GM10248 (cell line): Measurements from ENCODE around the gene FKBP10.

ENCODE experiments used
- CTCF ChIA-PET: fragments of 300-600 bp; sonication (Branson Sonifier 250); formaldehyde crosslinking; extraction: SDS; loops from one replicate; lab custom pipeline; 2021; ENCODE audit warnings: antibody characterized with exemption; lab: Yijun Ruan, JAX
- POLR2A ChIA-PET: fragments of 350-650 bp; sonication (Branson Sonifier 250); formaldehyde crosslinking; extraction: SDS; loops from one replicate; lab custom pipeline; 2020; ENCODE audit warnings: antibody characterized with exemption; lab: Yijun Ruan, JAX
- DNase-seq: peaks from one replicate; pipeline ENCODE4 v3.0.0; 2012; ENCODE audit errors: extremely low spot score
- CTCF ChIP-seq: IDR thresholded peaks from 2 replicates; pipeline ENCODE4 v1.5.1; 2012; ENCODE audit warnings: mild to moderate bottlenecking, low read depth; ENCODE audit errors: extremely low read depth, missing control alignments, control extremely low read depth

The FKBP10 gene

GRCh38 chr17:41868568-41868967 lies 55.8 kb downstream of the FKBP10 start:
- DNase-seq = no peak
- POLR2A ChIA-PET = no interaction called here
- CTCF ChIA-PET = no interaction called here
- no peak for TF ChIP-seq CTCF

- CTCF ChIA-PET = interaction anchor here (1.2 to 1.5 kb wide), 2 partner anchors 9 to 15 kb away, joined by 4 read pairs; no protein-coding TSS in a partner anchor
- no peak for DNase-seq
- POLR2A ChIA-PET = no interaction called here
- no peak for TF ChIP-seq CTCF
Measured at GRCh38 chr17:41869426-41869825, 56.6 kb downstream of the FKBP10 start.

- no peak for DNase-seq
- POLR2A ChIA-PET = no interaction called here
- CTCF ChIA-PET = interaction anchor here (1.2 to 1.5 kb wide), 2 partner anchors 9 to 15 kb away, joined by 4 read pairs; no protein-coding TSS in a partner anchor
- no peak for TF ChIP-seq CTCF
Measured at GRCh38 chr17:41870097-41870496, 57.3 kb downstream of the FKBP10 start.

GRCh38 chr17:41870627-41871026 lies 57.8 kb downstream of the FKBP10 start:
- ChIA-PET POLR2A (no interaction called here), CTCF (interaction anchor here (1.1 to 1.5 kb wide), 3 partner anchors 10 to 59 kb away, joined by 3 to 4 read pairs (median 4); partner anchors contain the start of gene P3H4)
- TF ChIP-seq CTCF = no peak
- DNase-seq = no peak

GRCh38 chr17:41871789-41872188 lies 59.0 kb downstream of the FKBP10 start:
- no peak for DNase-seq
- CTCF ChIA-PET = no interaction called here
- no peak for TF ChIP-seq CTCF
- POLR2A ChIA-PET = no interaction called here
